OCI-LY1 (cell line): ENCODE data around the gene FYB1.

Source experiments
- H2AFZ ChIP-seq: fragments of 200-600 bp; sonication (generic), shearing (Covaris generic); 2 replicates; pipeline ENCODE4 v1.6.0; 2014; ENCODE audit warnings: antibody characterized with exemption, mild to moderate bottlenecking, low read length
- H3F3A ChIP-seq: fragments of 200-600 bp; sonication (generic), shearing (Covaris generic); 2 replicates; pipeline ENCODE4 v1.6.0; 2014; ENCODE audit warnings: mild to moderate bottlenecking, antibody characterized with exemption, low read length, moderate library complexity; ENCODE audit not compliant: insufficient read depth
- H3K27ac ChIP-seq: fragments of 200-600 bp; sonication (generic); 2 replicates; pipeline ENCODE4 v1.5.1; 2014; ENCODE audit warnings: low read length, mixed run types, mild to moderate bottlenecking, low read depth; ENCODE audit not compliant: poor library complexity, severe bottlenecking
- H3K27me3 ChIP-seq: fragments of 200-600 bp; sonication (generic); 2 replicates; pipeline ENCODE4 v1.6.0; 2014; ENCODE audit warnings: antibody characterized with exemption, mild to moderate bottlenecking, low read length, moderate library complexity; ENCODE audit not compliant: insufficient read depth
- H3K36me3 ChIP-seq: fragments of 200-600 bp; sonication (generic); 2 replicates; pipeline ENCODE4 v1.6.1; 2014; ENCODE audit warnings: mild to moderate bottlenecking, antibody characterized with exemption, low read length, moderate library complexity, mixed read lengths; ENCODE audit not compliant: insufficient read depth
- H3K4me1 ChIP-seq: fragments of 200-600 bp; sonication (generic); 2 replicates; pipeline ENCODE4 v1.5.1; 2014; ENCODE audit warnings: mild to moderate bottlenecking, low read length, moderate library complexity; ENCODE audit not compliant: insufficient read depth, severe bottlenecking
- H3K4me2 ChIP-seq: fragments of 200-600 bp; sonication (generic), shearing (Covaris generic); 2 replicates; pipeline ENCODE4 v1.6.1; 2014; ENCODE audit warnings: low read length
- H3K4me3 ChIP-seq: fragments of 200-600 bp; sonication (generic); 2 replicates; pipeline ENCODE4 v1.5.1; 2014; ENCODE audit warnings: low read length, low read depth, mild to moderate bottlenecking, mixed read lengths; ENCODE audit not compliant: poor library complexity, severe bottlenecking
- H3K79me2 ChIP-seq: fragments of 200-600 bp; shearing (Covaris generic); 2 replicates; pipeline ENCODE4 v1.6.1; 2016; ENCODE audit warnings: mixed run types, low read length, mixed read lengths; ENCODE audit not compliant: insufficient read depth
- H3K9ac ChIP-seq: fragments of 200-600 bp; sonication (generic), shearing (Covaris generic); 2 replicates; pipeline ENCODE4 v1.6.1; 2014; ENCODE audit warnings: mild to moderate bottlenecking, low read length, mixed read lengths
- H3K9me2 ChIP-seq: fragments of 200-600 bp; sonication (generic), shearing (Covaris generic); 2 replicates; pipeline ENCODE4 v1.6.1; 2014; ENCODE audit warnings: low read depth, mild to moderate bottlenecking, low read length, mixed read lengths
- H3K9me3 ChIP-seq: fragments of 200-600 bp; shearing (Covaris generic); 2 replicates; pipeline ENCODE4 v1.6.1; 2014; ENCODE audit warnings: low read length, mixed read lengths
- H4K20me1 ChIP-seq: fragments of 200-600 bp; sonication (generic), shearing (Covaris generic); 2 replicates; pipeline ENCODE4 v1.6.0; 2016; ENCODE audit warnings: mild to moderate bottlenecking, low read length; ENCODE audit not compliant: insufficient read depth
- CTCF ChIP-seq: fragments of 200-600 bp; sonication (generic), shearing (Covaris generic); IDR thresholded peaks from 2 replicates; pipeline ENCODE4 v1.5.1; 2017; ENCODE audit warnings: mild to moderate bottlenecking, antibody characterized with exemption, low read length, moderate library complexity, mixed read lengths
- EZH2 ChIP-seq: fragments of 200-600 bp; sonication (generic), shearing (Covaris generic); IDR thresholded peaks from 2 replicates; pipeline ENCODE4 v1.8.0; 2017; ENCODE audit warnings: borderline replicate concordance, mixed run types, mild to moderate bottlenecking, antibody characterized with exemption, low read length, moderate library complexity, mixed read lengths

The FYB1 gene

GRCh38 chr5:39115644-39116343, 103.6 kb downstream of the FYB1 start:
- Histone ChIP-seq H3K4me2 (no peak overlapping the region), H3K9me2 (no peaks in the 10 kb centered on the region), H4K20me1 (no peaks in the 10 kb centered on the region), H3K4me3 (no peak overlapping the region), H3K27ac (no peak overlapping the region), H3K9ac (no peak overlapping the region), H3K27me3 (no peaks in the 10 kb centered on the region), H2AFZ (no peak overlapping the region), H3K9me3 (no peaks in the 10 kb centered on the region), H3K4me1 (no peaks in the 10 kb centered on the region), H3K36me3 (no peaks in the 10 kb centered on the region), H3F3A (no peaks in the 10 kb centered on the region), H3K79me2 (no peaks in the 10 kb centered on the region)
- TF ChIP-seq CTCF (no peak), EZH2 (no peak)

GRCh38 chr5:39114155-39114554, 105.2 kb downstream of the FYB1 start:
- H3K27ac ChIP-seq = no peak overlapping the region
- no peaks in the 10 kb centered on the region for H3K9me2 ChIP-seq
- no peaks in the 10 kb centered on the region for H3K27me3 ChIP-seq
- no peaks in the 10 kb centered on the region for H3K79me2 ChIP-seq
- no peaks in the 10 kb centered on the region for H3K9me3 ChIP-seq
- no peaks in the 10 kb centered on the region for H4K20me1 ChIP-seq
- H3K4me3 ChIP-seq = no peak overlapping the region
- H3K4me1 ChIP-seq = no peaks in the 10 kb centered on the region
- no peaks in the 10 kb centered on the region for H3F3A ChIP-seq
- H2AFZ ChIP-seq = no peak overlapping the region
- H3K36me3 ChIP-seq = no peaks in the 10 kb centered on the region
- H3K4me2 ChIP-seq = no peak overlapping the region
- no peak overlapping the region for H3K9ac ChIP-seq
- TF ChIP-seq CTCF (no peak), EZH2 (no peak)

GRCh38 chr5:39113354-39113953, 105.9 kb downstream of the FYB1 start:
- H3K27ac ChIP-seq = no peak overlapping the region
- H3K36me3 ChIP-seq = no peaks in the 10 kb centered on the region
- TF ChIP-seq EZH2 (no peak), CTCF (no peak)

More at GRCh38 chr5:39113354-39113953, 105.9 kb downstream of the FYB1 start:
- Histone ChIP-seq H3K9me2 (no peaks in the 10 kb centered on the region), H3K27me3 (no peaks in the 10 kb centered on the region), H3K4me2 (no peak overlapping the region), H3K9me3 (no peaks in the 10 kb centered on the region), H3F3A (no peaks in the 10 kb centered on the region), H2AFZ (no peak overlapping the region), H3K79me2 (no peaks in the 10 kb centered on the region), H3K9ac (no peak overlapping the region), H3K4me1 (no peaks in the 10 kb centered on the region), H4K20me1 (no peaks in the 10 kb centered on the region), H3K4me3 (no peak overlapping the region)
